Activated CD8-positive, alpha-beta memory T cell treated with anti-CD3 and anti-CD28 coated beads for 4 hours (primary cell): ENCODE data around the gene TICAM2.

Source experiments
- DNase-seq, 2 donors: peaks; one replicate each; pipeline ENCODE4 v3.0.0-alpha.2; 2020; ENCODE audit warnings: low read depth in 2 of 2

TICAM2 gene

GRCh38 chr5:115532517-115532916, 69.8 kb downstream of the TICAM2 start:
- no peak for DNase-seq

DNA sequence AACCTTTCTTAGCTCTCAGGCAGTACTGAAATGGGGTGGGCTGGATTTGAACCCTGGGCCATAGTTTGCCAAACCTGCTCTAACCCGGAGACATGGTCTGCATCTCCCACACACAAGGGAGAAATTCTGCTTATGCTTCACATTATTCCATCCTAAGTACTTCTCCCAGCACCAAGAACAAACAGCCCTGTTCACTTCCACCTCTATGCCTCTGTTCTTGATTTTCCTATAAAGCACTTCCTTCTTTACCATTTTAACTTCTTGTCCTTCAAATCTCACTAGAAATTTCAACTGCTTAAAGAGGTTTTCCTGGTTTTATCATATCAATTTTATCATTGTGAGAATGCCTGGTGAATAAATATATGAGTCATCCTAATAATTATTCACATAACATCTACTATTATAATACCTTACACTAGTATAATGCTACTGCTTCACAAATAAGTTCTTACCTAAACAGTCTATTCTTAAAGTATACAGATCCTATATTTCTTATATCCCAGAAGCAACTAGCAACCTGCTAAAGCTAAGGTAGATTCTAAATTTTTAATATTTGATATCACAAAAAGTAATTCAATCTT, 70.4 kb downstream of the TICAM2 start:
- no peak for DNase-seq

- DNase-seq = no peak
Measured at GRCh38 chr5:115531380-115531779, 70.9 kb downstream of the TICAM2 start.

DNA sequence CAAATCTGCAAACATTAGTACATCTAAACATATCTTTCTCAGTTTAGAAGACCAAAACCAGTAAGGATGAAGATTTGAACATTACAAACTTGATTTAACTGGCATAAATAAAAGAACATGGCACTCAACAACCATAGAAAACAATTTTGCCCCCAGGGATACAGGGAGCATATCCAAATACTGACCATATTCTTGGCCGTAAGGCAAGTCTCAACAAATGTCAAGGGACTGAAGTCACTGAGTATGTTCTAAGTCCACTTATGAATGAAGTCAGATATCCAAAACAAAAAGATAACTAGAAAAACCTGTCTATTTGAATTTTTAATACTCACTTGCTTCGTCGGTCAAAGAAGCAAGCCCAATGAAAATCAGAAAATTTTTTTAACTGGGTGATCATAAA, 71.9 kb downstream of the TICAM2 start:
- no peak for DNase-seq
